SIG-M5 treated with dmso at 0.1 percent for 504 hours (cell line): Measurements from ENCODE around the gene NDEL1.
"Not testable (repeated sequence)": the region's sequence is repeated elsewhere in the genome, so short reads cannot be mapped to it uniquely, and the experiment has no call there.

ENCODE experiments used
- DNase-seq: peaks from one replicate; lab custom pipeline; 2025; ENCODE audit not compliant: unreplicated experiment; lab: John Stamatoyannopoulos, UW

Gene NDEL1, protein sequence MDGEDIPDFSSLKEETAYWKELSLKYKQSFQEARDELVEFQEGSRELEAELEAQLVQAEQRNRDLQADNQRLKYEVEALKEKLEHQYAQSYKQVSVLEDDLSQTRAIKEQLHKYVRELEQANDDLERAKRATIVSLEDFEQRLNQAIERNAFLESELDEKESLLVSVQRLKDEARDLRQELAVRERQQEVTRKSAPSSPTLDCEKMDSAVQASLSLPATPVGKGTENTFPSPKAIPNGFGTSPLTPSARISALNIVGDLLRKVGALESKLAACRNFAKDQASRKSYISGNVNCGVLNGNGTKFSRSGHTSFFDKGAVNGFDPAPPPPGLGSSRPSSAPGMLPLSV

DNA sequence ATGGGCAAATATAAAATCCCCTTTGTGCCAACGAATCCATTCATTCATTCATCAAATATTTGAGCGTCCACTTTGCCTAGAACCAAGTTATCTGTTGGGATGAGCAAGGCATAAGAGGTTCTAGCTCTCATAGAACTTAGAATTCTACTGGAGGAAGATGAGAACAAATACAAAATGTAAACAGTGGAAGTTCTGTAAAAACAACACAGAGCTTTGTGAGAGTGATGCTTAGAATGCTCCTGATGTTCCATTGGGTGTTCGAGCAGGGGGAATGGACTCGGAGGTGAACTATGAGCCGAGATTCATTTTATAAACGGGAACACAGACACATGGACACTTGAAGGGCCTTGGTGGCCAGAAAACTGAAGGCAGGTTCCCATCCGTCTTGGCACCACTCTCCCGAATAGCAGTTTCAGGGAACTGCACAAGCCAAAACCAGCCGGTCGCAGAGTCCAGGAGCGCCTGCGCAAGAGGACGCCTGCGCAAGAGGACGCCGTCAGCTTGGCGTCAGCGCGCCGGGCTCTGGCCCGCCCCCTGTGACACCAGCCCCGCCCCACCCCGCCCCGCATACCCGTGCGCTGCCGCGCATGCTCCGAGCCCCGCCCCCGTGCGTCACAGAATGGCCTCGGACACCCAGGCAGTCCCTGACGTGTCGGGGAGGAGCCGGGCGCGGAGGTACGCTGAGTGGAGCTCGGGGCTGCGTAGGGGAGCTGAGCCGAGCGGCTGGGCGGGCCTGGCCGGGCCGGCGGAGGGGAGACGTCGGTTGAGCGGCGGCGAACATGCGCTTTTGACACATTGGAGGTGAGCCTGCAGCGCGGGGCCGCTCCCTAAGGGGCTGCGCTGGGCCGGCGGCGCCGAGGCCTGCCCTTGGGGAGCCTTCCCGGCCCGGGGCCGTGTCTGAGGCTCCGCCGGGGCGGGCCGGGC is at the start of gene NDEL1:
NDEL1 (plus strand) TSS at position 640 of the 924 bp plus-strand sequence. CDS start 8,388 bp downstream, outside the sequence.
- DNase-seq: peak; percentile 89

DNA sequence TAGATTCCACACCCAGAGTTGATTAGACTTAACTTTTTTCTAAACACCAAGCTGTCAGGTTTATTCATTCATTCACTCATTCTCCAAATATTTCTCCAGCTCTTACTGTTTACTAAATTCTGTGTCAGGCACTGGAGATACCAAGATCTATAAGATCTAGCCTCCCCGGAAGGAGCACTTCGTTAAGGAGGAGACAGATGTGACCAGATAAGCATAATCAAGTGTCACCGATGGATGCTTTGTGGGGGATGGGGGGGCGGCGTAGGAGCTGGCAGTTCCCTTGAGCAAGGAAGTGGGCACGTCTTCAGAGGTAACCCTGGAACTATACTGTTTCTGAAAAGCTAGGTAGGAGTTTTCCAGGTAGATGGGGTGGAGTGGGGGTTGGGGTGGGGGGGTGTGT is 48.8 kb upstream of the NDEL1 start:
- DNase-seq: no peak

DNA sequence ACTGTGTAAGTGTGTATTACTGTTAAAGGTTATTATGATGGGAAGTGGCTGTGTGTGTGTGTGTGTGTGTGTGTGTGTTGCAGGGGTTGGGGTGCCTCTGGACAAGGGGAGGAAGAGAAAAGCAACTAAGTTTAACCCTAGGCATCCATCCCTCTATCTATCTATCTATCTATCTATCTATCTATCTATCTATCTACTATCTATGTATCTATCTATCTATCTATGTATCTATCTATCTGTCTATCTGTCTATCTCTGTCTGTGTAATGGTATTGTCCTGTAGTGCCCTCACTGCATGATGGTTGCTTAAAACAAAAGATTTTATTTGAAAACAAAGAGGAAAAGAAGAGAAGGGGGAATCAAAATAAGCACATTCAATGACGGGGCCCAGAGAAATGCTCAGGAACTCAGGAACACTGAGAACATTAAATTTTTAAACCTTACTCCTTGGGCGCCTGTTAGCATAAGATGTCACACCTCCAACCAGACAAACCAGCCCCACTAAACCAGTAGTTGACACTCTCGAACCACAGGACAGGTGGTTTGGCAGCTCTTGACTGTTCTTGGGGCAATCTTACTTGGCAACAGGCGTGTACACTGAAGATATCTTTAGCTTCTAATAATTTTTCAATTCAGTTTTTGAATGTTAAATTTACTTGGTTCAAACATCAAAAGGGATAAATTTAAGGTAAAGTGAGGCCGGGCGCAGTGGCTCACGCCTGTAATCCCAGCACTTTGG is 47.6 kb upstream of the NDEL1 start:
- no peak for DNase-seq

DNA sequence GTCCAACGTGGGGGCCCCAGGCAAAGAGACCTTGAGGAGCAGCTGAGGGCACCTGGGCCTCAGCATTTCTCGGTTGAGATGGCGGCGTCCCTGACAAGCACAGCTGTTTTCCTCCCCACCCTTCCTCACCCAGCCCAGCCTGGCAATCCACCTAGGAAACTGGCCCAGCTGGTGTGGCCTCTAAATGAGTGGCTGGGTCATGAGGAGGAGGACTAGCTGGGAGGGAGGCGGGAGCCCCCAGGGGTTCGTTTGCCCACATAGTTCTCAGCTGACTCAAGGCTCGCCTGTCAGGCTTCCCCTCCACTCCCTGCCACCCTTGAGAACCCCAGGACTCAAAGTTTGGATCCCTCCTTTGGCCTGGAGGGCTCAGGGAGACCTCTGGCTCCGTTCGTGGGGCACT is 44.0 kb upstream of the NDEL1 start:
- peak; percentile 10 for DNase-seq

DNA sequence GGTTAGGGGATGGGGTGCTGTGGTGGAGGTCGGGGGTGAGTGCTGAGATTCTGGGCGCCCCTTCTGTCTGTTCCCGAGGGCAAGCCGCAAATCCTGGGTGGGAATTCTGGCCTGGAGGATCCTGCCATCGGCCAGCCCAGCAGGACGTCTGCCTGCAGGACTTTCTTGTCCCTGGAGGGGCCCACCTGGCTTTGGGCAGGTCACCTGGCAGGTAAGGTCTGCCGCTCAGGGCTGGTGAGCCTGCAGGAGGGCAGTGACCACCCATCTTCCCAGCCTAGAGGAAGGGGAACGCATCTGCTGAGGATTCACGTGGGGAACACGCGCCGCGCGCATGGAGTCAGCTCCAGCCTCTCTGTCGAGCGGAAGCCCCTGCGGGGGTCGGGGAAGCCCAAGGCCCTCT is 43.4 kb upstream of the NDEL1 start:
- no peak for DNase-seq

DNA sequence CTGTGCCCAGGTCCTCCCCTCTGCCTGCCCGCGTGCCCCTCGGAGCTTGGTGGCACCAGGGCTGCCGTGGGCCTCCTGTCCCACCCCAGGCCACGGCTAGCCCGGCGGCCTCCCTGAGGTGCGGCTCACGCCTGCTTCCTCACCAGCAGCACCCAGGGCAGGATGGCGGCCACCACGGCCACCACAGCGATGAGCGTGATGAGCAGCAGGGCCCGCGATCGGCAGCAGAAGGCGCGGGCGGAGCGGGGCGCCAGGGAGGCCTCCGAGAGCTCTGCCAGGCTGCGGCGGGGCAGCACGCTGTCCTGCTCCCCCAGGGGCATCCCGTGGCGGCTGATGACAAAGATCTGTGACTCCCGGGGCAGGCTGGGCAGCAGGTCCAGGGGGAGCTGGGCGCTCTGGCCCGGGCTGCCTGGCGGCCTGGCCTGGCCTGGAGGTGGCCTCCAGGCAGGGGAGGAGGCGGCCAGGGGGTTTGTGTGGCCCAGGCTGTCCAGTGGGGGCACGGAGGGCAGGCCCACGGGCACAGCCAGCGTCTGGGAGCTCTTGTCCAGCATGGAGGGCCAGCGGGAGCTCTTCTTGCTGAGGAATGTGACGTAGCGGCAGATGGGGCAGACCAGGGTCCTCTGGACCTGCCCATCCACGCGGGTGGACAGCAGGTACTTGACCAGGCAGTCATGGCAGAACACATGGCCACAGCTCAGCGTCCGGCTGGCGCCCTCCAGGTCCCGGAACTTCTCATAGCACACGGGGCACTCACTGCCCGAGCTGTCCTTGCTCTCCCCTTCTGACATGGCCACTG is 42.8 kb upstream of the NDEL1 start:
- no peak for DNase-seq

DNA sequence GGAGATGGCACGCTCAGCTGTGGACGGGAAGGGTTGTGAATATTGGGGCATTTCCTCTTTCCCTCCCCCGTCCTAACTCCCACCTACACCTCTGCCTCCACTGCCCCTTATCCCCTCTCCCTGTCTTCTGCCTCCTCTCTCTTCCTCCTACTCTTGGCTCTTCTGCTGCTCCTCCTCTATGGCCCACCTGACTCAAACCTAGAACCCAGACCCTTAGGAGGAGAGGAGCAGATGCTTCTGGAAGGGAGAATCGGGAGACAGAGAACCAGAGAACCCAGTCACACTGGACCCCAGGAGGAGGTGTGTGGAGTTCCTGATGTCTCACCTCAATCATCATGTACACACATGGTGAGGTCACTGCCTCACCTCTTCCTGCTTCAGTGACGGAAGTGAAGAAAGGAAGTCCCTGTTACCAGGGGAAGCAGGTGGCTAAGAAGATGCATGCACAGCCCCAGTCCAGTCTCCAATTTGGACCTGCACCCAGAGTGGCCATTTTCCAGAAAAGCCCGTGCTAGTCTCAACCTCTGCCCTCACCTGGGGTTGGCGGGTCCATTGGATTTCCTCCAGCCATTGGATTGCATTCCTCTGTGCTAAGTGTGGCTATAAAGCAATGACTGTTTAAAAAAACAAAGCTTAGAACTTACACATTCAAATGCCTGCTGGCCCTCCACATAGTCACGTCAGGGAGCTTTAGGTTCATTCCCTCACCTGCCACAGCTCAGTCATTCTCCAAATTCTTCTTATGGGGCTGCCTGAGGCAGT is 42.0 kb upstream of the NDEL1 start:
- no peak for DNase-seq

DNA sequence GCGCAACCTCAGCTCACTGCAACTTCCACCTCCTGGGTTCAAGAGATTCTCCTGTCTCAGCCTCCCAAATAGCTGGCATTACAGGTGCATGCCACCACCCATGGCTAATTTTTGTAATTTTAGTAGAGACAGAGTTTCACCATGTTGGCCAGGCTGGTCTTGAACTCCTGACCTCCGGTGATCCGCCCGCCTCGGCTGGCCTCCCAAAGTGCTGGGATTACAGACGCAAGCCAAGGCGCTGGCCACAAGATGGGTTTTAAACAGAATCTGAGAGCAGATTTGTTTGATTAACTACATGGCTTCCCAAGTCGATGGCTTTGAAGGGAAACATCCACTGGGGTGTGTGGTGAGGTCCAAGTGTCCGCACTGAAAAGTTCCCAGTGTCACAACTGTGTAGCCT is 41.2 kb upstream of the NDEL1 start:
- DNase-seq: not testable (repeated sequence)

DNA sequence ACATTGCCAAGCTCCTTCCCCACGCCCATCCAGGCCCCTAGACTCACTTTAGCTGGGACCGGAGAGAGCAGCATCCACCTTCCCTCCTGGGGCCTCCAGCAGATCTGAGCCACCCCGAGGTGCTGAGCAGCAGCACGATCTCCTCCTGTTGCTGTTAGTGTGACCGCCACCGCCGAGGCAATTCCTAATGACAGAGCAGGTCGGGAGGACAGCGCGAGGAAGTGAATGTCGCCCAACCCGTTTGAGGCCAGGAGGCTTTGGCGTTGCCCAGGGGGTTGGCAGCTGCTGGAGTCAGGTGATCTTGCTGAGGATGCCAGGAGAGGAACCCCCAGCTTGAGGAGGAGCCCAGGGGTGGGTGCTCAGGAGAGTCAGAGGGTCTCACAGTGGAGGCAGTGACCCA is 38.0 kb upstream of the NDEL1 start, which contains the start of gene RNF222:
RNF222 (minus strand) TSS at position 192 of the 400 bp plus-strand sequence. CDS start 4,366 bp downstream, outside the sequence.
- DNase-seq: no peak

DNA sequence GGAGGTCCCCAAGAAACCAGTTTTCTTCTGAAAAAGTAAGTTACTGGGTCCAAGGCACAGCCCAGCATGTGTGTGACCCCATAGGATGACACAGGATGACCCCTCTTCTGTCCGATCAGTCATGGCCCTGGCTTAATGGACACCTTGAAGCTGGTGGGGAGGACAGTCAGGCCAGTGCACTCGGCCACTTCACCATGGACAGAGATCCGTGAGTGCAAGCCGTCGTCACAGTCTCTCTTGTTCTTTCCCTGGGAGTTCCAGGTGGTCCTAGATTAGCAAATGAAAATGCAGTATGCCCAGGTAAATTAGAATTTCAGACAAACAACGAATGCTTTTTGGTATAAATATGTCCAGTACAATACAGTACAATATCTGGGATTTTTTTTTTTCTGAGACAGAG is 36.7 kb upstream of the NDEL1 start:
- DNase-seq: no peak

DNA sequence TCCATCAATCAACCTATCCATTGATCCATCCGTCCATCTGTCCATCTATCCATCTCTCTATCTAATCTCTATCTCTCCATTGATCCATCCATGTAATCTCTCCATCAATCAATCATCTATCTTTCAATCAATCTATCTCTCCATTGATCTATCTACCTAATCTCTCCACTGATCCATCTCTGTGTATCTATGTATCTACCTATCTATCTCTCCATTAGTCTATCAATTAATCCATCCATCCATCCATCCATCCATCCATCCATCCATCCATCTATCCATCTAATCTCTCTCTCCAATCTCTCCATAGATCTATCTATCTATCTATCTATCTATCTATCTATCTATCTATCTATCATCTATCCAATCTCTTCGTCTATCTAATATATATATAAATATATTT is 34.6 kb upstream of the NDEL1 start:
- no peak for DNase-seq

DNA sequence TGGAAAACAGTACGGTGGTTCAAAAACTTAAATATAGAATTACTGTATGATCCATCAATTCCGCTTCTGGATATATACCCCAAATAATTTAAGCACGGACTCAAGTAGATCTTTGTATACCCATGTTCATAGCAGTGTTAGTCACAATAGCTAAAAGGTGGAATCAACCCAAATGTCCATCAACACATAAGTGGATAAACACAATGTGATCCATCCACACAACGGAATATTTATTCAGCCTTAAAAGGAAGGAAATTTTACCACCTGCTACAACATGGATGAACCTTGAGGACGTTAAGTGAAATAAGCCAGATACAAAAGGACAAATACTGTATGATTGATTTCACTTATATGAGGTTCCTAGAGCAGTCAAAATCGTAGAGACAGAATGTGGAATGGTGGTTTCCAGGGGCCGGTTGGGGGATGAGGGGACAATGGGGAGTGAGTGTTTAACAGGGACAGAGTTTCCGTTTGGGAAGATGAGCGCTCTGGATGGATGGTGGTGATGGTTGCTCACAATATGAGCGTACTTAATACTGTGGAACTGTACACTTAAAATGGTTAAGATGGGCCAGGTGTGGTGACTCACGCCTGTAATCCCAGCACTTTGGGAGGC is 32.7 kb upstream of the NDEL1 start:
- no peak for DNase-seq

DNA sequence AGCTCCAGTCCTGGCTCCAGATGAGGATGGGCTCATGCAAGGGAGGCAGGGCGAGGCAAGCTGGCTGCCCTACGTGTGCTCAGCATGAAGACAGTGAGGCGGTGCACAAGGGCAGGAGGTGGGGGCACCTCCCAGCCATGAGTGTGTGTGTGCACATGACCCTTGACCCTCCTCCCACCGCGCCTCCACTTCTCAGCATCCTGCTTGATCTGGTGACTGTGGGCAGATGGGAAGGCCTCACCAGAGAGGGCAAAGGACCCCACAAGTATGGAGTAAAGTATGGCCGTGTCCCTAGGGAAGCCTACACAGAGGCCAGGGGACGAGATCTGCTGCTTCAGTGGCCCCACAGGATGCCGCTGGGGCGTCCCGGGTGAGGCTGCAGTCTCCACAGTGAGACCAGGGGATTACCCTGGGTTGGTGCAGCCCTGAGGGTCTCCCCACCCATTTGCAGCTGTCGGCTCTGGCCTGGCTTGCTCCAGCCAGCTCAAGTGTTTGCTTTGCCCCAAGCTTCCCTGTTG is 30.1 kb upstream of the NDEL1 start:
- no peak for DNase-seq

DNA sequence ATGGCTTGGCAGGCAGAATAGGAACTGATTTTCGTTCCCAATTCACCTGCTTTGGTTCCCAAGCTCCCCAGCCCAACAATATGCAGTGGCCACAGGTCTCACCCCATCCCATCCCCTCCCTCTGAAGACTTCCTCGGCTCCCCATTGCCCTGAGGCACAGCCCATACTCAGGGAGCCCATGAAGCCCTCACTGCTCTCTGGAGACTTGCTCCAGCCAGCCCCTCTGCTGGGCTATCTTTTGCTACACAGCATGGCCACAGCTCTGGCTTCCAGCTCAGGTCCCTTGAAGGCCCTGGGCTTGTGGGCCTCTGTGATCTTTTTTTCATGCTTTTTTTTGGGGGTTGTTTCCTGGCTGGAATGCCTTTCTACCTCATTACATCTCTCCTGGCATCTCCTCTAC is 29.5 kb upstream of the NDEL1 start:
- no peak for DNase-seq

DNA sequence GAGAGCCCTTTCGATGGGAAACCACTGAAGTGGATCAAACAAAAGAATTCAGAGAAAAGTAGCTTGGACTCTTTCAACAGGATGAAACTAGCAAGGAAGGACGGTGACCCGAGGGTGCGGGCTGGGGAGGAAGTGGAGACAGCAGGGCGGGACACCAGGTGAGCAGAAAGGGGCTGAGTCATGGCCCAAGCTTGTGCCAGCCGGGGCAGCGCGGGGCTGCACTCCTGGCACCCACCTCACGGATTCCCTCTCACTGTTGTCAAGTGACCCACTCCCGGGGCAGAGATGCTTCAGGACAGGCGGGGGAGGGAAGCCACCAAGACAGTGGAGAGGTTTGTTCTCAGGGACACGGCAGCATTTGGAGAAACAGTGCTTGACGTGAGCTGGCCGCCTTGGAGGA is 27.3 kb upstream of the NDEL1 start:
- no peak for DNase-seq

DNA sequence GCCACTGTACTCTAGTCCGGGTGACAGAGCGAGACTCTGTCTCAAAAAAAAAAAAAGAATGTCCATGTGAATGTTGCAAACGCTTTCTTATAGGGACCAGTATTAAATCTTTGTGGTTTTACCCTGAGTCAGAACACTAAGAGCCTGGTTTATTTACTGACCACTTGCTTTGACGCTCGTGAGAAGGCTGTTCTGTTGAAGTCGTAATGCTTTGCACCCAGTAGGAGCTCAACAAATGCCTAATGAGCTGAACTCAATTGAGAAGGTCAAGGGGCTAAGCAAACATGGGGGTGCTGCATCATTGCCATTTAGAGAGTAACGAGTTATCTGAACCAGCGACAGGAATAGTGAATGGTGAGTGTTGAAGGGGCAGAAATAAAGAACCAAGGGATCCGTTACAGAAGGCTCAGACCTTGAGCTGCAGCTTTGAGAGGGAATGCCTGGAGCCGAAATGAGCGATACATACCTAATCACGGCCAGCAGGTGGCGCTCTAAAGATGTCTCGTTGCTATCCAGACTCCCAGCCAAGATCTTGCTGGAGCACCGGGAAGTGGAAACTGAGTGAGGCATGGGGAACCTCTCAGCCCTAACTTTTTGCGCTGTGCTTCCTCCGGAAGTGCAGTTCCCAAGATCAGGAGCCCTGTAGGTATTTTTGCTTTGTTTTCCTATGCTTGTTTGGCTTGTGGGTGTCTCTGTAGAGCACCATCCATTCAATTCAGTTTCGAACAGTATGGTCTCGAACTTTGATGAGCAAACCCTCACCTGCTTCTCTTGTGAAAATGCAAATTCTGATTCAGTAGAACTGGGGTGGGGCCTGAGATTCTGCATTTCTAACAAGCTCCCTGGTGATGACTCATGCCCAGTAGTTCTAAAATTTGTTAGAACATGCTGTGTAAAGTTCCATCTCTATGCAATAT is 25.5 kb upstream of the NDEL1 start:
- DNase-seq: peak; percentile 78

DNA sequence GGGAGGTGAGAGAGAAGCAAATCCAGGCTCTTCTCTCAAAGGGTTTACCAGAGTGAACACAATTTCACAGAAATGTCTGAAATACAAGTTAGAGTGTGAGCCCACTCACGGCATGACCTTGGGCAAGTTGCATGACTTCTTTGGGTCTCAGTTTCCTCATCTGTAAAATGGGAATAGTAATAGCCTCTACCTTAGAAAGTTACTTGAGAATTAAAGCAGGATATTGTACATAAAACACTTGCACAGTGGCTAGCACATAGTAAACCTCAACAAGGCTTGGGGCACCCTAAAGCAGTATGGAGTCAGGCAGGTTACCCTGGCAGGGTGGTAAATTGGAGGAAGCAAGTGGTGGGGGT is 24.8 kb upstream of the NDEL1 start:
- no peak for DNase-seq

DNA sequence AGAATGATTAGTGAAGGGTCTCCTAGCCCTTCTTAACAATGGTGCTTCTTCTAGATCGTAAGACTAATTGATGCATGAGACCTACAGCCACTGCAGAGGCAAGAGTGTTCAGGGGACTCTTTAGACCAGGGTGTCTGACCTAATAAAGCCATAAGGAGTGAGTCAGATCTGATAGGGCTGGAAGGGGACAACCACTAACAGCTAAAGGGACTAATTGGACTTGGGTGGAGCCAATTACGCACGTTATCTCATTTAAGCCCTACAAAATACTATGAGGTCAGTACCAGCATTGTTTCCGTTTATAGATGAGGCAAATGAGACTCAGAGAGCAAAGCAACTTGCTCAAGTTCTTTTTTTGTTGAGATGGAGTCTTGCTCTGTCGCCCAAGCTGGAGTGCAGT is 23.6 kb upstream of the NDEL1 start:
- no peak for DNase-seq
